Endodermal cell (in vitro differentiated cells): ENCODE results near the gene NCAPG2. TPM values are rescaled to one million over a fixed set of nuclear protein-coding genes. Genes with fewer than 3 reads are reported as not detected.

ENCODE experiments used
- DNase-seq: peaks from one replicate; pipeline ENCODE4 v3.0.0-alpha.2; 2017
- H3K27ac ChIP-seq: 2 replicates; pipeline ENCODE4 v1.5.1; 2013; ENCODE audit warnings: mild to moderate bottlenecking, low read depth, low read length, moderate library complexity
- H3K27me3 ChIP-seq: 2 replicates; pipeline ENCODE4 v1.6.1; 2013; ENCODE audit warnings: mild to moderate bottlenecking, low read length, moderate library complexity; ENCODE audit not compliant: insufficient read depth, control insufficient read depth, poor library complexity, severe bottlenecking
- H3K36me3 ChIP-seq: 2 replicates; pipeline ENCODE4 v1.7.0; 2013; ENCODE audit warnings: mild to moderate bottlenecking, low read length, moderate library complexity; ENCODE audit not compliant: control insufficient read depth, insufficient read depth
- H3K4me1 ChIP-seq: one replicate; pipeline ENCODE4 v1.7.0; 2013; ENCODE audit warnings: low read length; ENCODE audit not compliant: control insufficient read depth, insufficient read depth
- H3K4me3 ChIP-seq: 2 replicates; pipeline ENCODE4 v1.5.1; 2013; ENCODE audit warnings: mild to moderate bottlenecking, low read length, moderate library complexity
- H3K9ac ChIP-seq: 2 replicates; pipeline ENCODE4 v1.6.1; 2013; ENCODE audit warnings: mild to moderate bottlenecking, low read length, moderate library complexity; ENCODE audit not compliant: poor library complexity, severe bottlenecking; ENCODE audit errors: extremely low read depth
- H3K9me3 ChIP-seq: 2 replicates; pipeline ENCODE4 v1.6.1; 2013; ENCODE audit warnings: mild to moderate bottlenecking, low read length, moderate library complexity; ENCODE audit not compliant: control insufficient read depth
- H3K27ac Mint-ChIP-seq: 2 replicates; pipeline ENCODE4 v1.8.0; 2020; ENCODE audit warnings: mixed read lengths
- H3K27me3 Mint-ChIP-seq: 2 replicates; pipeline ENCODE4 v1.8.0; 2021; ENCODE audit warnings: mild to moderate bottlenecking, mixed read lengths; ENCODE audit not compliant: insufficient read depth
- H3K36me3 Mint-ChIP-seq: 2 replicates; pipeline ENCODE4 v1.8.0; 2020; ENCODE audit warnings: low read depth, mixed read lengths
- H3K4me1 Mint-ChIP-seq: 2 replicates; pipeline ENCODE4 v1.8.0; 2020; ENCODE audit warnings: mixed read lengths
- H3K4me3 Mint-ChIP-seq: 2 replicates; pipeline ENCODE4 v1.8.0; 2020; ENCODE audit warnings: mild to moderate bottlenecking, moderate library complexity, mixed read lengths
- H3K9me3 Mint-ChIP-seq: 2 replicates; pipeline ENCODE4 v1.8.0; 2020; ENCODE audit warnings: mild to moderate bottlenecking, mixed read lengths
- WGBS, 2 experiments: methylation state at CpG; one replicate each; pipeline versions ENCODE4 v1.1.5 to v1.1.7; 2013; ENCODE audit warnings: missing lambda C conversion rate in 2 of 2, mixed read lengths in 1 of 2; ENCODE audit not compliant: insufficient coverage in 1 of 2, insufficient read length in 1 of 2; 5-methylcytosine and 5-hydroxymethylcytosine counted together
- total RNA-seq, 2 donors: library from RNA; stranded (reverse); fragmentation: NEBNext Ultra II Directional in 1 of 2; extraction: Animal tissue kit (Norgen Biotek cat#: 25700) in 1 of 2; gene quantifications; 2 replicates in 1 of 2; 3 replicates in 1 of 2; pipeline ENCODE4 v1.2.1, GENCODE V29; 2021
- TF ChIP-seq, protein P1 (sequence below): fragments of 200-600 bp; sonication (generic); conservative IDR thresholded peaks from 2 replicates; pipeline ENCODE4 v1.5.0; 2021; ENCODE audit warnings: antibody characterized with exemption, mild to moderate bottlenecking

Gene NCAPG2
- total RNA-seq, 2 donors from 2014 or later, result 58.7 to 77.1 TPM

DNA sequence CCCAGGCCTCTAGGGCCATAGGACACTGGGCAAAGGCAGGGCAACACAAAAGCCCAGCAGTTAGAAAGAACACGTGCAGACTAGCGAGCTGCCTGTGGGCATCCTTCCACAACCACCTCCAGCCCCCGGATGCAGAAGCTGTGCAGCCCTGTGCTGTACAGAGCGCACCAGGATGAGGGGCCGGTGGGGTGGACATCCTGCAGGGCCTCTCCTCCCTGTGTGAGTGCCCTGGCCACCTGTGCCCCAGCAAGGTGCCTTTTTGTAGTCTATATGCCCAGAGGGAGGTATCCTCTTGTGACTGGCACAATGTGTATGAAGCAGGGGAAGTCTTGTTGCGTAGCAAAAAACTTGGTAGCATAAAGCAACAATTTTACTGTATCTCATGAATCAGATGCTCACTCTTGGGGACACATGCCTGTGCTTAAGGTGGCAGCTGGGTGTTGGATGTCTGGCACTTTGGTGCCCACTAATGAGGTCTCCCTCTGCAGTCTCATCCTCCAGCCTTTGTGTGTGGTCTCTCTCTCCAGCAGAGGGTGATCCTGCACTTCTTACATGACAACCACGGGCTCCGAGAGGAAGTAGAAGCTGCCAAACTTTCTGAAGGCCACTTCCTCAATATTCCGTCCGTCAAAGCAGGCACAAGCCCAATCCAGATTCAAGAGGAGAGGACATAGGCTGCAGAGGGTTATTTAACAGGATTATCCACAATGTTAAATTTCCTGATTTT is 8.7 kb downstream of the NCAPG2 start:
- TF ChIP-seq, protein P1, sequence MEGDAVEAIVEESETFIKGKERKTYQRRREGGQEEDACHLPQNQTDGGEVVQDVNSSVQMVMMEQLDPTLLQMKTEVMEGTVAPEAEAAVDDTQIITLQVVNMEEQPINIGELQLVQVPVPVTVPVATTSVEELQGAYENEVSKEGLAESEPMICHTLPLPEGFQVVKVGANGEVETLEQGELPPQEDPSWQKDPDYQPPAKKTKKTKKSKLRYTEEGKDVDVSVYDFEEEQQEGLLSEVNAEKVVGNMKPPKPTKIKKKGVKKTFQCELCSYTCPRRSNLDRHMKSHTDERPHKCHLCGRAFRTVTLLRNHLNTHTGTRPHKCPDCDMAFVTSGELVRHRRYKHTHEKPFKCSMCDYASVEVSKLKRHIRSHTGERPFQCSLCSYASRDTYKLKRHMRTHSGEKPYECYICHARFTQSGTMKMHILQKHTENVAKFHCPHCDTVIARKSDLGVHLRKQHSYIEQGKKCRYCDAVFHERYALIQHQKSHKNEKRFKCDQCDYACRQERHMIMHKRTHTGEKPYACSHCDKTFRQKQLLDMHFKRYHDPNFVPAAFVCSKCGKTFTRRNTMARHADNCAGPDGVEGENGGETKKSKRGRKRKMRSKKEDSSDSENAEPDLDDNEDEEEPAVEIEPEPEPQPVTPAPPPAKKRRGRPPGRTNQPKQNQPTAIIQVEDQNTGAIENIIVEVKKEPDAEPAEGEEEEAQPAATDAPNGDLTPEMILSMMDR, result peak; percentile 65
- peak overlapping the region; percentile 58 for H3K27ac Mint-ChIP-seq
- H3K4me1 Mint-ChIP-seq, result no peaks in the 10 kb centered on the region
- no peak overlapping the region for H3K4me3 ChIP-seq
- H3K4me3 Mint-ChIP-seq, result no peak overlapping the region
- 66 to 82% methylated on average over 5 to 10 of the region's 10 CpGs for WGBS, 2 experiments
- H3K9ac ChIP-seq, result no peak overlapping the region
- H3K27ac ChIP-seq, result no peak overlapping the region
- peaks cover 50% of the 10 kb centered on the region for H3K36me3 Mint-ChIP-seq
- no peaks in the 10 kb centered on the region for H3K9me3 ChIP-seq
- H3K4me1 ChIP-seq, result no peaks in the 10 kb centered on the region
- no peaks in the 10 kb centered on the region for H3K27me3 ChIP-seq
- H3K27me3 Mint-ChIP-seq, result no peaks in the 10 kb centered on the region
- H3K36me3 ChIP-seq, result peaks cover 57% of the 10 kb centered on the region
- peak; percentile 61 for DNase-seq
- H3K9me3 Mint-ChIP-seq, result no peaks in the 10 kb centered on the region

DNA sequence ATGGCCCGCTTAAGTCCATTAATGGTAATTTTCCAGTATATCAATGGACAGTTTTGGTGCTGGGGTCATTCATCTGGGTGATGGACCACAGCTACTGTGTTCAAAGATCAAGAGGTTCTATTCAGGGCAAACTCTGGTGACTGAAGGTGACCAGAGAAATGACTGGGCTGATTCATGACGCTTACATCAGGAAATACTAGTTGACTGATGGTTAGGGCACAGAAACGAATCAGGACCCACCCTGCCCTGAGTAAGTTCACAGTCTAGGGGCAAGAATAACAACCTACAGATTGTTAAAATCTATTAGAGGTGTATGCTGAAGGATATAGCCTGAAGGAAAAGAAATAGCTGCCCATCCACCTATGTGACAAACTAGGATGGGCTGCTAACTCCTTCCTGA is 9.5 kb downstream of the NCAPG2 start:
- peaks cover 51% of the 10 kb centered on the region for H3K36me3 Mint-ChIP-seq

DNA sequence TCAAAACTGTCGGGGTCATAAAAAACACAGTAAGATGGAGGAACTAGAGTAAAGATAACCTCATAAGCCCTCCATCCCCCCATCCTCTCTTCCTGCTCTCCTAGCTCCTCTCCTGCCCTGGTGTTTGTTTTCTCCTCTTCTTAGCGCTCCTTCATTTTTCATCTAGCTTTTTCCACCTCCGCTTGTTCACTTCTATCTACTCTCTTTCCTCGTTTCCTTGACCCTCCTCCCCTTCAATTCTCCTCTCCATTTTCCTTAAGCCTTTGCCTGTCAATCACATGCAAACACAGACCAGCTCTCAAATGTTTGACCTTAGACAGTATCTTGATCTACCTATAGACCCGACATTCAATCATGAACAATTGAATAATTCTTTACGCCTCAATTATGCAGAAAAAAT is 10.0 kb downstream of the NCAPG2 start:
- peaks cover 51% of the 10 kb centered on the region for H3K36me3 Mint-ChIP-seq
- H3K4me1 Mint-ChIP-seq, result no peaks in the 10 kb centered on the region
- TF ChIP-seq, protein P1, result no peak
- no peak for DNase-seq
- Histone ChIP-seq H3K4me3 (no peak overlapping the region), H3K36me3 (peaks cover 60% of the 10 kb centered on the region), H3K9ac (no peak overlapping the region), H3K9me3 (no peaks in the 10 kb centered on the region), H3K27ac (no peak overlapping the region), H3K27me3 (no peaks in the 10 kb centered on the region), H3K4me1 (no peaks in the 10 kb centered on the region)
- H3K27me3 Mint-ChIP-seq, result no peaks in the 10 kb centered on the region
- 95% methylated on average over 6 of the region's 6 CpGs for WGBS, 2 experiments
- no peak overlapping the region for H3K4me3 Mint-ChIP-seq
- no peaks in the 10 kb centered on the region for H3K9me3 Mint-ChIP-seq
- no peak overlapping the region for H3K27ac Mint-ChIP-seq

More for the DNA sequence above, 9.5 kb downstream of the NCAPG2 start:
- Histone ChIP-seq H3K27ac (no peak overlapping the region), H3K36me3 (peaks cover 58% of the 10 kb centered on the region), H3K27me3 (no peaks in the 10 kb centered on the region), H3K9me3 (no peaks in the 10 kb centered on the region), H3K4me1 (no peaks in the 10 kb centered on the region), H3K9ac (no peak overlapping the region), H3K4me3 (no peak overlapping the region)
- WGBS, 2 experiments, result 61 to 90% methylated on average over 2 to 3 of the region's 3 CpGs
- no peak overlapping the region for H3K4me3 Mint-ChIP-seq
- TF ChIP-seq, protein P1, result no peak
- DNase-seq, result no peak
- H3K27me3 Mint-ChIP-seq, result no peaks in the 10 kb centered on the region
- no peaks in the 10 kb centered on the region for H3K9me3 Mint-ChIP-seq
- peak overlapping the region; percentile 58 for H3K27ac Mint-ChIP-seq
- no peaks in the 10 kb centered on the region for H3K4me1 Mint-ChIP-seq
